WI38 (cell line): ENCODE measurements around the gene STK11IP.

Experiments used
- H3K4me3 ChIP-seq: 2 replicates; pipeline ENCODE4 v1.5.1; 2011; ENCODE audit warnings: low read depth, mild to moderate bottlenecking, control low read depth, low read length
- TF ChIP-seq, protein P1 (sequence below): IDR thresholded peaks from 2 replicates; pipeline ENCODE4 v1.5.1; 2012; ENCODE audit warnings: low read depth, mild to moderate bottlenecking, control low read depth, low read length

Gene STK11IP

DNA sequence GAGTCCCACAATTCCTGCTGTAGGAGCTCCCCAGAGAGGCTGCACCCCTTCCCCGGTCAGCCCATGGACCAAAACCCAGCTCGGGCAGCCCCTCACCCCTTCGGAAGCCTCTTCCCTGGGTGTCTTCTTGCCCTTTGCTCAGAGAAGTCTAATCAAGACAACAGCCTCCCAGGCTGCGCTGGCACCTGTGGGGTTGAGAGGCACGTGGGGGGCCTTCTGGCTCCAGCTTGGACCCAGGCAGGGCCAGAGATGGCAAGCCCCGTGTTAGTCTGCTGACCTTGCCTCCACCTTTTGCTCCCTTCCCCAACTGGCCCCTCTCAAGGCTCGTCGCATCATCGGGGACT lies 40.2 kb downstream of the STK11IP start:
- TF ChIP-seq, protein P1, sequence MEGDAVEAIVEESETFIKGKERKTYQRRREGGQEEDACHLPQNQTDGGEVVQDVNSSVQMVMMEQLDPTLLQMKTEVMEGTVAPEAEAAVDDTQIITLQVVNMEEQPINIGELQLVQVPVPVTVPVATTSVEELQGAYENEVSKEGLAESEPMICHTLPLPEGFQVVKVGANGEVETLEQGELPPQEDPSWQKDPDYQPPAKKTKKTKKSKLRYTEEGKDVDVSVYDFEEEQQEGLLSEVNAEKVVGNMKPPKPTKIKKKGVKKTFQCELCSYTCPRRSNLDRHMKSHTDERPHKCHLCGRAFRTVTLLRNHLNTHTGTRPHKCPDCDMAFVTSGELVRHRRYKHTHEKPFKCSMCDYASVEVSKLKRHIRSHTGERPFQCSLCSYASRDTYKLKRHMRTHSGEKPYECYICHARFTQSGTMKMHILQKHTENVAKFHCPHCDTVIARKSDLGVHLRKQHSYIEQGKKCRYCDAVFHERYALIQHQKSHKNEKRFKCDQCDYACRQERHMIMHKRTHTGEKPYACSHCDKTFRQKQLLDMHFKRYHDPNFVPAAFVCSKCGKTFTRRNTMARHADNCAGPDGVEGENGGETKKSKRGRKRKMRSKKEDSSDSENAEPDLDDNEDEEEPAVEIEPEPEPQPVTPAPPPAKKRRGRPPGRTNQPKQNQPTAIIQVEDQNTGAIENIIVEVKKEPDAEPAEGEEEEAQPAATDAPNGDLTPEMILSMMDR: no peak
- H3K4me3 ChIP-seq: no peak overlapping the region

DNA sequence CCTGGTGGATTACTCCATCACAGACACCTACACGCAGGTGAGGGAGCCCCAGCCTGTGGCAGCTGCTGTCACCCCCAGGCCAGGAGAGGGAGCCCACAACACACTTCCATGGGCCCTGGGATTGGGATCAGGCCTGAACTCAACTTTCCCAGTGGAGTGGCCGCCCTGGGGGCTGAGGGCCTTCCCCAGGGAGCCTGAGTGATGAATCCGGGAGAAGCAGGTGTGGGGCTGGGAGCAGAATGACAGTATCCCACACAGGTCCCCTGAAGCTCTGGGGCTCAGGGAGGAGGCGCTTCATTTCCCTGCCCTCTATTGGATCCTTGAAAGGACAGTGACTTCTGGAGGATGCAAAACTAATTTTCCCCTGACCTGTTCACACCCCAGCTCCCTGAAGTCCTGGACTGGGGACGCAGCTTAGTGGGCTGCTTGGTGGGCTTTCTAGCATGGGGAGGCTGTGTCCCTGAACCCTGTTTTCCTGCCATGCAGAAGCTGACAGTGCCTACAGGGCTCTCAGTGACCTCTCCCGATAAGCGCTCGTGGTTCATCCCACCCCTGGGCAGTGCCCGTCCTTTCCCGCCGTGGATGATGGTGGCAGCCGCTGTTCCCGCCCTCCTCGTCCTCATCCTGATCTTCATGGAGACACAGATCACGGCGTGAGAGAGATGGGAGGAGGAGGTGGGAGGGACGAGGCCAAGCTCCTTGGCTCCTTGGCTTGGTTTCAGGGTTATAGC lies 40.7 kb downstream of the STK11IP start:
- TF ChIP-seq, protein P1: no peak
- H3K4me3 ChIP-seq: no peak overlapping the region

DNA sequence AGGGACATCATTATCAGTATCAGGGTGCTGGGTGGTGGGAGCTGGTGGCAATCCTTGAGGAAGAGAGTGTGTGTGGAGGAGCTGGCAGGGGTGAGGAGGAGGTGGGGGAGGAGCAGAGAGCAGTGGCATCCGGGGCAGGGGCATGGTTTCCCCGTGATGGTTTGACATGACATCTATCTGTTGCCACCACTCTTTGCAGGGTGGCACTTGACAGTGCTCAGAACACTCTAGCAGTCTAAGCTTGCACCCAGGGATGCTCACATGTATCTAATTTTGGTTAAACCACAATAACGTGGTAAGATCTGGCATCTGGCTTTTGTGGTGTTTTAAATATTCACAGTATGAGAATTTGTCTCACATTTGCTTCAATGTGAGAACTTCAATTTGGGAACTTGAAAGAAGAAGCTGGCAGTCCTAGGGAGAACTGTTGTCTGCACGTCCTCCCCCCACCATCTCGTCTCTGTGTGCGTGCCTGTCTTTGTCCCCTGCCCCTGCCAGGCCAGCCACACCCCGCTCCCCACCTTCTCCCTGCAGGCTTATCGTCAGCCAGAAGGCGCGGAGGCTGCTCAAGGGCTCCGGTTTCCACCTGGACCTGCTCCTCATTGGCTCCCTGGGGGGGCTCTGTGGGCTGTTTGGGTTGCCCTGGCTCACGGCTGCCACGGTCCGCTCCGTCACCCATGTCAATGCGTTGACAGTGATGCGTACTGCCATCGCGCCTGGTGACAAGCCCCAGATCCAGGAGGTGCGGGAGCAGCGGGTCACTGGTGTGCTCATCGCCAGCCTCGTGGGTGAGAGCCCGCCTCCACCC lies 41.5 kb downstream of the STK11IP start:
- TF ChIP-seq, protein P1: no peak
- H3K4me3 ChIP-seq: no peak overlapping the region

DNA sequence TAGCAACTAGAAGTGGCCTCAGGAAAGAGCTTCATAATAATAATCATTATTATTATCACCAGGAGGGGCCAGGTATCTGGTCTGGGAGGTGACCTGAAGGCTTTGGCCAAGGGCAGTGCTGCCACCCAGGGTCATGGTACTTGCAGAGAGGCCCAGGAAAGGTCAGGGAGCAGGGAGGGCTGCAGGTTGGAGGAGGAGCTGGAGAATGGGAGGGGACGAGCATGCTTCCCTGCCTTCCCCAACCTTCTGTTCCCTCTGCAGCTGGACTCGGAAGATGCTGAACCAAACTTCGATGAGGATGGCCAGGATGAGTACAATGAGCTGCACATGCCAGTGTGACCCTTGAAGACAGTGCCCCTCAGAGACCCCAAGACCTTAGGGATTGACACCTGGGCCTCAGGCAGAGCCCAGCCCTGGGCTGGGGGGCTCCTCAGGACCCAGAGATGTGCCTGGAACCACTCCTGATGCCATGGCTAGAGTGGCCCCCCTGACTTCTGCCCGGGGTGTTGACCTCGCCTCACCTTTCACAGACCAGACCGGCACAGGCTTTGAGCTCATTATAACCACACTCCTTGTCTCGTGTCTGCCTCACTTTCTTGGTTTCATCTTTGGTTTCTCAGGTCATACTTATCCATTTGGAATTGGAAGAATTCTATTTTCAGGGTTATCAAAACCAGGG lies 43.9 kb downstream of the STK11IP start:
- TF ChIP-seq, protein P1: no peak
- no peak overlapping the region for H3K4me3 ChIP-seq

DNA sequence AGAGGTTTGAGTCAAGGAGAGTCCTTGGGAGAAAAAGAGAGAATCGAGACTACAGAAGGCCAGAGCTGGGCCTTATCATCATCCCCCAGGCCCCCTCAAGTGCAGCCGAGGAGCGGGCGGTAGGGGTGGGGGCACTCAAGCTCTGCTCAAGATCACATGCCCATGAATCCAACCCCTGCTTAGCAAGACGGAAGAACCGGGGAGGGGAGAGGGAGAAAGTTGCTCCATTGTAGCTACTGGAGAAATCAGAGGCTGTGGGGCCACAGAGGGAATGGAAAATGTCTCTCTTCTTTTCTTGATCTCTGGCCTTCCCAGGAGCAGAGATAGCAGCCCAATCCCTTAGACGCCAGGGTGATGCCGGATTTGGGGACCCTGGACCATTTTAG lies 44.4 kb downstream of the STK11IP start:
- H3K4me3 ChIP-seq: no peak overlapping the region
- TF ChIP-seq, protein P1: no peak

DNA sequence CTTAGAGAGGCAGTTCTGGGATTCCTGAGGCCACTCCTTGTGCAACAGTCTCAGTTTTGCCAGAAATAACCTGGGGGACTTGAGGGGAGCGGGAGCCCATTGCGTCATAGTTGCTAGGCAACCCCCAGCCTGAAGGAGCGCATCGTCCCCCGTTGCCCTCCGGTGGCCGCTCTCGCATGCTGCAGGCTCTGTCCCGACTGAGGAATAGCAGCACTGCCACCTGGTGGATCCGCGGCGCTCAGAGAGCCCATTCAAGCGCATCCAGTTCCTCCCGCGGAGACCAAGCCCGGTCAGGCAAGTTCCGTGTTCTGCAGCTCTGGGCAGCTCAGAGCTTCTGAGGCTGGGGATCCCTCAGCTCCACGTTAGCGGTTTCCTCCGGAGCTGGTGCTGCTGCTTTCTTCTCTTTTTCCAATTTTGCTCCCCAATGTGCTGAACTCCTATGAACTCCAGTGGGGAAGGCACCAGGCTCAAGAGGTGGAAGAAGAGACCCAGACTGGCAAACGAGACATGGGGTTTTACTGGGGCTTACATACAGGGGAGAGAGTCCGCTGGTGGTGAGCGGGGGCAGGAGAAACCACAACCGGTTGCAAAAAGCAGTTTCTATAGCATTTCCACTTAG lies 44.9 kb downstream of the STK11IP start:
- TF ChIP-seq, protein P1: peak; percentile 99
- H3K4me3 ChIP-seq: no peak overlapping the region
